ENCODE measurements around the gene MYCN. TPM values are rescaled to one million over a fixed set of nuclear protein-coding genes. Genes with fewer than 3 reads are reported as not detected.

Gene MYCN
- polyA plus RNA-seq, 1 donor (not counting 4 experiments of a cell fraction or from before 2014, with no cell fraction given): not detected

DNA sequence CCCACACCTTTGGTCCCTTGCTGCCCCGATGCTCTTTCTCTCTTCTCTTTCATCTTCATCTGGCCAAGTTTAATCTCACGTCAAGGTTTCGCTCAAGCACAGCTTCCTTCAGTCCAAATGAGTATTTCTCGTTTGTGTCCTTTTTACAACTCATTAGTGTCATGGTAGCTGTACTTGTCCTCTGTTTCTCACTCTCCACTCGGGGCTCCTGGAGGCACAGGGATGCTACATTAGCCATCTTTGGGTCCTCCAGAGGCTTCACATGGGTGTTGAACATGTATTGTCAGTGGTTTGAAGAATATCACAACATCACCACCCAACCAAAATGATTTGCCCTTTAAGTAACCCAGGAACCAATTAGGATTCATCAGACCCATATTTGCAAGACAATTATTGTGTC lies 30.4 kb downstream of the MYCN start:
- H4K20me1 ChIP-seq (ENCODE audit: control insufficient read depth, extremely low read depth, insufficient read depth, low read length): no peaks in the 10 kb centered on the region
- dilution Hi-C loops (cut with MboI; ENCODE audit: extremely low pct_ligation_motif_present, low sequenced_read_pairs): no loop called here
- FAIRE-seq: no peak

DNA sequence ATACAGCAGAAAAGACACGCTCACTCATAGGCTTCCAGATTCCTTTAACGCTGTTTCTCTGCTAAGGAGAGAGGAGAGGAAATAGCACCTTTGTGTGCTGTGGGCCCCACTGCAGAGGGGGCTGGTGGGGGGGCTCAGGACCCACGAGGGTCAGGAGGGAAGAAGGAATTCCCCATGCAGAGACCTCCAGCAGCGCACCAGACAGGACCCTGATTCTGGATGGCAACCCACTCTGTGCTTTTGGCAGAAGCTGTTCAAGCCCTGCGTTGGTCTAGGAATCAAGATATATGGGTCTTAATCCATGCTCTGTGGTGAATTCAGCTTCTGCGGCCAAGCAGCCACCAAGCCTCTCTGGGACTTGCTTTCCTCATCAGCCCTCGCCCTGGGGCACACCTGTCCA lies 31.0 kb downstream of the MYCN start:
- no peaks in the 10 kb centered on the region for H3K79me2 ChIP-seq (ENCODE audit: control insufficient read depth, insufficient read depth, low read length)
- H3K9me1 ChIP-seq (ENCODE audit: control insufficient read depth, extremely low read depth, insufficient read depth, low read length): no peaks in the 10 kb centered on the region
- no peak overlapping the region for H2AFZ ChIP-seq (ENCODE audit: control insufficient read depth, low read length)
- no peaks in the 10 kb centered on the region for H3K4me1 ChIP-seq (ENCODE audit: control insufficient read depth, extremely low read depth, insufficient read depth, low read length)
- H3K9me3 ChIP-seq (ENCODE audit: control insufficient read depth, low read depth, low read length): no peaks in the 10 kb centered on the region
- H3K36me3 ChIP-seq (ENCODE audit: control insufficient read depth in 2 of 2, extremely low read depth in 1 of 2, insufficient read depth in 2 of 2, low read length in 2 of 2): no peaks in the 10 kb centered on the region
- DNase-seq (ENCODE audit: low read depth, low spot score) (no peak), FAIRE-seq (no peak)
- no peak overlapping the region for H3K4me3 ChIP-seq (ENCODE audit: control insufficient read depth in 2 of 3, extremely low read depth in 1 of 3, insufficient read depth in 2 of 3, low read depth in 1 of 3, low read length in 3 of 3)
- no peak overlapping the region for H3K9ac ChIP-seq (ENCODE audit: control insufficient read depth, extremely low read depth, insufficient read depth, low read length)
- no peak overlapping the region for H3K4me2 ChIP-seq (ENCODE audit: control insufficient read depth, extremely low read depth, insufficient read depth, low read depth, low read length)
- no peak overlapping the region for H3K27ac ChIP-seq (ENCODE audit: control insufficient read depth, insufficient read depth, low read length)
- dilution Hi-C loops (cut with MboI; ENCODE audit: extremely low pct_ligation_motif_present, low sequenced_read_pairs): no loop called here
- H4K20me1 ChIP-seq (ENCODE audit: control insufficient read depth, extremely low read depth, insufficient read depth, low read length): no peaks in the 10 kb centered on the region
- no peak for TF ChIP-seq EZH2 (IDR thresholded peaks at IDR 0.05; ENCODE audit: low read length)
- TF ChIP-seq, protein P1, sequence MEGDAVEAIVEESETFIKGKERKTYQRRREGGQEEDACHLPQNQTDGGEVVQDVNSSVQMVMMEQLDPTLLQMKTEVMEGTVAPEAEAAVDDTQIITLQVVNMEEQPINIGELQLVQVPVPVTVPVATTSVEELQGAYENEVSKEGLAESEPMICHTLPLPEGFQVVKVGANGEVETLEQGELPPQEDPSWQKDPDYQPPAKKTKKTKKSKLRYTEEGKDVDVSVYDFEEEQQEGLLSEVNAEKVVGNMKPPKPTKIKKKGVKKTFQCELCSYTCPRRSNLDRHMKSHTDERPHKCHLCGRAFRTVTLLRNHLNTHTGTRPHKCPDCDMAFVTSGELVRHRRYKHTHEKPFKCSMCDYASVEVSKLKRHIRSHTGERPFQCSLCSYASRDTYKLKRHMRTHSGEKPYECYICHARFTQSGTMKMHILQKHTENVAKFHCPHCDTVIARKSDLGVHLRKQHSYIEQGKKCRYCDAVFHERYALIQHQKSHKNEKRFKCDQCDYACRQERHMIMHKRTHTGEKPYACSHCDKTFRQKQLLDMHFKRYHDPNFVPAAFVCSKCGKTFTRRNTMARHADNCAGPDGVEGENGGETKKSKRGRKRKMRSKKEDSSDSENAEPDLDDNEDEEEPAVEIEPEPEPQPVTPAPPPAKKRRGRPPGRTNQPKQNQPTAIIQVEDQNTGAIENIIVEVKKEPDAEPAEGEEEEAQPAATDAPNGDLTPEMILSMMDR (optimal IDR thresholded peaks at IDR 0.05 in 1 of 3, IDR thresholded peaks at IDR 0.05 in 1 of 3, conservative IDR thresholded peaks at IDR 0.05 in 1 of 3; ENCODE audit: extremely low read depth in 1 of 3, insufficient read depth in 2 of 3, low read length in 3 of 3): no peak
- no peaks in the 10 kb centered on the region for H3K27me3 ChIP-seq (ENCODE audit: control insufficient read depth, extremely low read depth, insufficient read depth, low read length)

More for the DNA sequence above, 30.4 kb downstream of the MYCN start:
- H3K27me3 ChIP-seq (ENCODE audit: control insufficient read depth, extremely low read depth, insufficient read depth, low read length): no peaks in the 10 kb centered on the region
- no peak overlapping the region for H2AFZ ChIP-seq (ENCODE audit: control insufficient read depth, low read length)
- H3K79me2 ChIP-seq (ENCODE audit: control insufficient read depth, insufficient read depth, low read length): no peaks in the 10 kb centered on the region
- H3K9me1 ChIP-seq (ENCODE audit: control insufficient read depth, extremely low read depth, insufficient read depth, low read length): no peaks in the 10 kb centered on the region
- H3K9me3 ChIP-seq (ENCODE audit: control insufficient read depth, low read depth, low read length): no peaks in the 10 kb centered on the region
- no peak overlapping the region for H3K4me3 ChIP-seq (ENCODE audit: control insufficient read depth in 2 of 3, extremely low read depth in 1 of 3, insufficient read depth in 2 of 3, low read depth in 1 of 3, low read length in 3 of 3)
- no peak overlapping the region for H3K4me2 ChIP-seq (ENCODE audit: control insufficient read depth, extremely low read depth, insufficient read depth, low read depth, low read length)
- TF ChIP-seq EZH2 (IDR thresholded peaks at IDR 0.05; ENCODE audit: low read length): no peak
- TF ChIP-seq, protein P1 (optimal IDR thresholded peaks at IDR 0.05 in 1 of 3, IDR thresholded peaks at IDR 0.05 in 1 of 3, conservative IDR thresholded peaks at IDR 0.05 in 1 of 3; ENCODE audit: extremely low read depth in 1 of 3, insufficient read depth in 2 of 3, low read length in 3 of 3): no peak
- H3K9ac ChIP-seq (ENCODE audit: control insufficient read depth, extremely low read depth, insufficient read depth, low read length): no peak overlapping the region
- DNase-seq (ENCODE audit: low read depth, low spot score): no peak
- no peaks in the 10 kb centered on the region for H3K36me3 ChIP-seq (ENCODE audit: control insufficient read depth in 2 of 2, extremely low read depth in 1 of 2, insufficient read depth in 2 of 2, low read length in 2 of 2)
- H3K27ac ChIP-seq (ENCODE audit: control insufficient read depth, insufficient read depth, low read length): no peak overlapping the region
- no peaks in the 10 kb centered on the region for H3K4me1 ChIP-seq (ENCODE audit: control insufficient read depth, extremely low read depth, insufficient read depth, low read length)

Data from keratinocyte (primary cell).